ENCODE data around the gene KIAA1549. TPM values are rescaled to one million over a fixed set of nuclear protein-coding genes. Genes with fewer than 3 reads are reported as not detected.

Gene KIAA1549
- polyA plus RNA-seq, 1 experiment, result 2.5 TPM

DNA sequence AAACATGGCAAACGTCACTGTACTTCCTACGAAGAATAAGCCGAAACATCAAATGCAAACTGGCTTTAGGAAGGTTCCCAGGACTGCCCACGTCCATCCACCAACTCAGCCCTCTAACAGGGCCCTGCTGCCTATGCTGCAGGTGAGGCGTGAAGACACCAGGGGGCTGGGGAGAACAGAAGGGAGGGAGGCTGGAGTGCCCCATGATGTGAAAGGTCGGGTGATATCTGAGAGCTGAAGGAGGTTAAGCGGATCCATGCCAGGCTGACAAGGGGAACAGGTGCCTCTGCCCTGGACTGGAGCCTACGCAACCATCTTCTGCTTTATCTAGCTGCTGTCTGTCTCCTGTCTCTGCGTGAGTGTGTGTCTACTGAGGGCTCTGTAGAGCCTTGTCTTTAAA, 143.0 kb downstream of the KIAA1549 start:
- Histone ChIP-seq H3K36me3 (ENCODE audit: control insufficient read depth, insufficient read depth, low read length) (0 out of 2 replicates have a peak, but pooled peaks cover 3% of the 10 kb centered on the region), H3K4me3 (ENCODE audit: low read depth, low read length) (no peak overlapping the region), H3K27me3 (ENCODE audit: control insufficient read depth, insufficient read depth, low read length) (no peaks in the 10 kb centered on the region)
- ChIA-PET POLR2A (no interaction called here), CTCF (no interaction called here)
- TF ChIP-seq, protein P1, sequence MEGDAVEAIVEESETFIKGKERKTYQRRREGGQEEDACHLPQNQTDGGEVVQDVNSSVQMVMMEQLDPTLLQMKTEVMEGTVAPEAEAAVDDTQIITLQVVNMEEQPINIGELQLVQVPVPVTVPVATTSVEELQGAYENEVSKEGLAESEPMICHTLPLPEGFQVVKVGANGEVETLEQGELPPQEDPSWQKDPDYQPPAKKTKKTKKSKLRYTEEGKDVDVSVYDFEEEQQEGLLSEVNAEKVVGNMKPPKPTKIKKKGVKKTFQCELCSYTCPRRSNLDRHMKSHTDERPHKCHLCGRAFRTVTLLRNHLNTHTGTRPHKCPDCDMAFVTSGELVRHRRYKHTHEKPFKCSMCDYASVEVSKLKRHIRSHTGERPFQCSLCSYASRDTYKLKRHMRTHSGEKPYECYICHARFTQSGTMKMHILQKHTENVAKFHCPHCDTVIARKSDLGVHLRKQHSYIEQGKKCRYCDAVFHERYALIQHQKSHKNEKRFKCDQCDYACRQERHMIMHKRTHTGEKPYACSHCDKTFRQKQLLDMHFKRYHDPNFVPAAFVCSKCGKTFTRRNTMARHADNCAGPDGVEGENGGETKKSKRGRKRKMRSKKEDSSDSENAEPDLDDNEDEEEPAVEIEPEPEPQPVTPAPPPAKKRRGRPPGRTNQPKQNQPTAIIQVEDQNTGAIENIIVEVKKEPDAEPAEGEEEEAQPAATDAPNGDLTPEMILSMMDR (IDR thresholded peaks at IDR 0.05; ENCODE audit: insufficient read depth, low read depth, low read length), result no peak
- DNase-seq (ENCODE audit: low read depth), result no peak

DNA sequence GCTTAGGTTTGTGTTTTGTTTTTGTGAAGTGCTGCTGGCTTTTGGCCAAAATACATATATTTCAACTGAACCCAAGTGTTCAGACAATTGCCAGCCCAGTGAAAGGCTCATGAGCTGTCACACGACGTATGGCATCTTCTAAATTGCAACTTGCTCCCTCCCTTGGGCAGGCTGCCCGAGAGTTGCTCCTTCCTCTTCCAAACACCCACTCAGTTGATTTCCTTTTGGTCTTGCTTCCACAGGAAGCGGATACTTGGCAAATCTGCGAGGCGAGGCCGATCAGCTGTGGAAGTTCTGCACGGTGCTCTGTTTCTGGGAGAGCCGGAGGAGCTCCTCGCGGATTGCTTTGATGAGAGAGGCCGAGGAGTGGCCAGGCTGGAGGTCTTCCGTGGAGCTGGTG, 143.6 kb downstream of the KIAA1549 start:
- POLR2A ChIA-PET, result no interaction called here
- no peak for DNase-seq (ENCODE audit: low read depth)
- TF ChIP-seq, protein P1 (IDR thresholded peaks at IDR 0.05; ENCODE audit: insufficient read depth, low read depth, low read length), result no peak
- H3K27me3 ChIP-seq (ENCODE audit: control insufficient read depth, insufficient read depth, low read length), result no peaks in the 10 kb centered on the region
- CTCF ChIA-PET, result no interaction called here
- no peak overlapping the region for H3K4me3 ChIP-seq (ENCODE audit: low read depth, low read length)
- 0 out of 2 replicates have a peak, but pooled peaks cover 3% of the 10 kb centered on the region for H3K36me3 ChIP-seq (ENCODE audit: control insufficient read depth, insufficient read depth, low read length)

GRCh38 chr7:138835087-138835486, 146.1 kb downstream of the KIAA1549 start:
- TF ChIP-seq, protein P1 (IDR thresholded peaks at IDR 0.05; ENCODE audit: insufficient read depth, low read depth, low read length), result no peak
- no peak for DNase-seq (ENCODE audit: low read depth)
- Histone ChIP-seq H3K4me3 (ENCODE audit: low read depth, low read length) (no peak overlapping the region), H3K36me3 (ENCODE audit: control insufficient read depth, insufficient read depth, low read length) (0 out of 2 replicates have a peak, but pooled peaks cover 3% of the 10 kb centered on the region), H3K27me3 (ENCODE audit: control insufficient read depth, insufficient read depth, low read length) (no peaks in the 10 kb centered on the region)
- ChIA-PET CTCF (no interaction called here), POLR2A (no interaction called here)

- TF ChIP-seq, protein P1 (IDR thresholded peaks at IDR 0.05; ENCODE audit: insufficient read depth, low read depth, low read length), result no peak
- Histone ChIP-seq H3K27me3 (ENCODE audit: control insufficient read depth, insufficient read depth, low read length) (no peaks in the 10 kb centered on the region), H3K36me3 (ENCODE audit: control insufficient read depth, insufficient read depth, low read length) (0 out of 2 replicates have a peak, but pooled peaks cover 3% of the 10 kb centered on the region), H3K4me3 (ENCODE audit: low read depth, low read length) (no peak overlapping the region)
- POLR2A ChIA-PET, result no interaction called here
- no peak for DNase-seq (ENCODE audit: low read depth)
- CTCF ChIA-PET, result no interaction called here
Measured at GRCh38 chr7:138834583-138834982, 146.6 kb downstream of the KIAA1549 start.

GRCh38 chr7:138833596-138833995, 147.6 kb downstream of the KIAA1549 start:
- POLR2A ChIA-PET, result no interaction called here
- H3K36me3 ChIP-seq (ENCODE audit: control insufficient read depth, insufficient read depth, low read length), result 0 out of 2 replicates have a peak, but pooled peaks cover 3% of the 10 kb centered on the region
- no peak for DNase-seq (ENCODE audit: low read depth)
- H3K27me3 ChIP-seq (ENCODE audit: control insufficient read depth, insufficient read depth, low read length), result no peaks in the 10 kb centered on the region
- CTCF ChIA-PET, result interaction anchor here (0.7 kb wide), 1 partner anchor 18 kb away, joined by 3 read pairs; no protein-coding TSS in a partner anchor
- TF ChIP-seq, protein P1 (IDR thresholded peaks at IDR 0.05; ENCODE audit: insufficient read depth, low read depth, low read length), result no peak
- no peak overlapping the region for H3K4me3 ChIP-seq (ENCODE audit: low read depth, low read length)
